HCT116 (cell line): Measurements from ENCODE around the gene PLCE1.

ENCODE experiments used
- CEBPB ChIP-seq: IDR thresholded peaks from 2 replicates; pipeline ENCODE4 v1.6.1; 2012; ENCODE audit warnings: low read depth
- CTCF ChIP-seq, 3 experiments: fragments of 200-600 bp in 1 of 3; sonication (generic) in 1 of 3; IDR thresholded peaks in 2 of 3; conservative IDR thresholded peaks in 1 of 3; 2 replicates each; pipeline ENCODE4 v1.5.1; 2012 to 2017; ENCODE audit warnings: low read depth in 2 of 3, low read length in 2 of 3, antibody characterized with exemption in 1 of 3, borderline replicate concordance in 1 of 3, control low read depth in 1 of 3, mild to moderate bottlenecking in 1 of 3, mixed read lengths in 1 of 3, mixed run types in 1 of 3, moderate library complexity in 1 of 3; ENCODE audit not compliant: insufficient read depth in 1 of 3
- EZH2 ChIP-seq: fragments of 200-600 bp; sonication (generic); IDR thresholded peaks from 2 replicates; pipeline ENCODE4 v1.6.1; 2017; ENCODE audit warnings: antibody characterized with exemption, mixed run types
- MAX ChIP-seq: IDR thresholded peaks from 2 replicates; pipeline ENCODE4 v1.6.1; 2012
- POLR2A ChIP-seq: IDR thresholded peaks from 2 replicates; pipeline ENCODE4 v1.7.0; 2011; ENCODE audit warnings: borderline replicate concordance; ENCODE audit not compliant: insufficient read depth, insufficient read length; ENCODE audit errors: extremely low read depth
- POLR2AphosphoS5 ChIP-seq: IDR thresholded peaks from 2 replicates; pipeline ENCODE4 v1.6.1; 2011; ENCODE audit warnings: mild to moderate bottlenecking, low read depth, low read length, moderate library complexity
- RAD21 ChIP-seq: IDR thresholded peaks from 2 replicates; pipeline ENCODE4 v1.6.1; 2012; ENCODE audit warnings: low read depth, mild to moderate bottlenecking
- ZNF274 ChIP-seq: fragments of 200-500 bp; sonication (Bioruptor generic); IDR thresholded peaks from 2 replicates; pipeline ENCODE4 v1.6.1; 2014; ENCODE audit warnings: mild to moderate bottlenecking, low read depth, low read length, inconsistent platforms

- TF ChIP-seq ZNF274 (no peak), CTCF (IDR thresholded peaks at IDR 0.05 in 2 of 3, conservative IDR thresholded peaks at IDR 0.05 in 1 of 3; ENCODE audit: borderline replicate concordance in 1 of 3, insufficient read depth in 1 of 3, low read depth in 2 of 3, low read length in 2 of 3) (no peak), CEBPB (no peak), POLR2A (no peak), RAD21 (no peak), POLR2AphosphoS5 (no peak), MAX (no peak), EZH2 (no peak)
Observed at GRCh38 chr10:94035982-94036765, 42.4 kb downstream of the PLCE1 start.
